GM10266 (cell line): ENCODE data around the gene NBPF1.
"Not testable (repeated sequence)": the region's sequence is repeated elsewhere in the genome, so short reads cannot be mapped to it uniquely, and the experiment has no call there.

Experiments
- DNase-seq: peaks from one replicate; pipeline ENCODE4 v3.0.0; 2012; ENCODE audit errors: extremely low spot score
- CTCF ChIP-seq: IDR thresholded peaks from 2 replicates; pipeline ENCODE4 v1.5.1; 2012; ENCODE audit warnings: mild to moderate bottlenecking, low read depth; ENCODE audit not compliant: control insufficient read depth, insufficient read depth; ENCODE audit errors: missing control alignments

The NBPF1 gene

DNA sequence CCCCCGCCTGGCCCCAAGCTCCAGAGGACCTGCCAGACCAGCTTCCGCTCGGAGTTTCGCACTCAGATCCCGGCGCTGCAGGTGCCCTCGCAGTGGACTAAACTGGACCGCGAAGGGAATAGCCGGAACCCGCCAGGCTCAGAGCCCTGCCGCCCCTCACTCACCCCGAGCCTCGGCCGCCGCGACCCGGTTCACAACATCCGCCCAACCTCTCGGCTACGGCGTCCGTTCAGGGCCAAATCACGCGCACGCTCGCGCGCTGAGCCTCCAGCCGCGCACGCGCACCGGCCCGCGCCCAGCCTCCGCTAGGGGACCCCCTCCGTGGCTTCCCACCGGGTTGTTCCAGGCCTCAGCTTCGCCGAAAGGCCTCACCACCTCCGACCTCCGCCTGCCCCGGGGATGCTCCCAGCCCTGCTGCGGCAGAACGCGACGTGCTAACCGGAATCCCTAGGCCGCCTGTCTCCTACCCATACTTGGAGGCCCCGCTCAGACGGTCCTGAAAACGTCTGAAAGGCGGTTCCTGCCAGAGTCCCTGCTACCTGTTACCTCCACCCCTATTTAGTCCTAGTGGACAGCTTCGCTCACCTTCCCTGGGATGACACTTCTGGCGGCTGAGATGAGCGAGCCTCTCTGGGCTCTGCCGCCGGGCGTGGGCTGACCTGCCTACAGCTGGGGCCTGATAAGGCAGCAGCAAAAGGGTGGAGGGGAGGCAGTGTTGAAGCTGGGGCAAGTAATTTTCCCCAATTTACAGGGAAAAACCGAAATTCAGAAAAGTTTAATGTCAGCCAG, 31.3 kb upstream of the NBPF1 start:
- peak; percentile 98 for DNase-seq
- peak; percentile 47 for TF ChIP-seq CTCF

- DNase-seq, result no peak
- TF ChIP-seq CTCF, result no peak
Observed at GRCh38 chr1:16644193-16644481, 30.8 kb upstream of the NBPF1 start.

GRCh38 chr1:16643476-16644192, 30.3 kb upstream of the NBPF1 start:
- DNase-seq, result not testable (repeated sequence)

DNA sequence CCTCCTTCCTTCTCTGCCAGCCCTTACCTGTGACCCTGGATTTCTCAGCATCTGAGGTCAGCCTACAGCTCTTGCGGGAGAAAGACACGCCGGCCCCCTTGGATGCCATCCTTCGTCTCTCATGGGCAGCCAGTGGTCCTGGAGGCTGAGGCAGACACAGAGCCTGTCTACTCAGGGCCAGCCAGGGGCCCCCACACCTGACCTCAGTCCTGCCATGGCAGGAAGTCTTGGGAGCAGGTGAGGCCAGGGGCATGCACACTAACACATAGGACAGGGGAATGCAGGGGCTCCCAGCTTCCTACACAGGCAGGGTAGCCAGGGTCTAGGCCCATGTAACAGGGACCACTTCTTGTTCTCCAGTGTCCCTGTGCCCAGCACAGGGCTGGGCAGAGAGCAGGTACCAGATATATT, 29.6 kb upstream of the NBPF1 start:
- DNase-seq, result not testable (repeated sequence)

DNA sequence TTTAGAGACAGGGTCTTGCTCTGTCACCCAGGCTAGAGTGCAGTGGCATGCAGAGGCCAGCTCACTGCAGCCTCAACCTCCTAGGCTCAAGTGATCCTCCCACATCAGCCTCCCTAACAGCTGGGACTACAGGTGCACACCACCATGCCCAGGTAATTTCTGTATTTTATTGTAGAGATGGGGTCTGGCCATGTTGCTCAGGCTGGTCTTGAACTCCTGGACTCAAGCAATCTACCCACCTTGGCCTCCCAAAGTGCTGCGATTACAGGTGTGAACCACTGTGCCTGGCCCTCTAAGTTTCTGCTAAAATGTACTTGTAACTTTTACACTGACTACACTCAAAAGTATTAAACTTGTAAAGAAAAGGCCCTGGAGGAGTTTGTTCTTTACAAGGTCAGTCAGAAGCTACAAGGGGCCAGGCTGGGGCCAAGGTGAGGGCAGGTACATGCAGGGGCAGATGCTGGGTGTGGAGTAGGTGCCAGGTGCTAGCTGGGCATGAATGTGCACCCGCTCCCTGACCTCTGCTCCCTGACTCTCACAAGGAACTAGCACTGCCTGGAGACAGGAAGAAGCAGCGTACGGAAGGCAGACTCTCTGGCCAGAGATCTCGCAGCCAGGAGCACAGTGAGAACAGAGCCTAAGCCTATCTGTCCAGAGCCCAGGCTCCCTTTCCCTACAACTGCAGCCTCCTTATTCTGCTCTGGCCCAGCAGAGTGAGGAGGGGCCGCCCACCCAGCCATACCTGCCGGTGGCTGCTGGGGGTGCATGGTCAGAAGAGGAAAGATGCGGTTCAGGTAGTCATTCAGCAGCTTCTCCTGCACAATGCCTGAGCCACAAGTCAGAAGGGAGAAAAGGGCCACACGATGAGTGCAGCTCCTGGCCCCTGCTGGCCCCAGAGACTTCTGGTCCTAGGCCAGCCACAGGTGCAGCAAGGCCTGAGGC, 28.9 kb upstream of the NBPF1 start:
- not testable (repeated sequence) for DNase-seq

GRCh38 chr1:16641159-16641975, 28.0 kb upstream of the NBPF1 start:
- DNase-seq, result not testable (repeated sequence)

GRCh38 chr1:16639091-16640031, 26.0 kb upstream of the NBPF1 start:
- DNase-seq, result not testable (repeated sequence)

DNA sequence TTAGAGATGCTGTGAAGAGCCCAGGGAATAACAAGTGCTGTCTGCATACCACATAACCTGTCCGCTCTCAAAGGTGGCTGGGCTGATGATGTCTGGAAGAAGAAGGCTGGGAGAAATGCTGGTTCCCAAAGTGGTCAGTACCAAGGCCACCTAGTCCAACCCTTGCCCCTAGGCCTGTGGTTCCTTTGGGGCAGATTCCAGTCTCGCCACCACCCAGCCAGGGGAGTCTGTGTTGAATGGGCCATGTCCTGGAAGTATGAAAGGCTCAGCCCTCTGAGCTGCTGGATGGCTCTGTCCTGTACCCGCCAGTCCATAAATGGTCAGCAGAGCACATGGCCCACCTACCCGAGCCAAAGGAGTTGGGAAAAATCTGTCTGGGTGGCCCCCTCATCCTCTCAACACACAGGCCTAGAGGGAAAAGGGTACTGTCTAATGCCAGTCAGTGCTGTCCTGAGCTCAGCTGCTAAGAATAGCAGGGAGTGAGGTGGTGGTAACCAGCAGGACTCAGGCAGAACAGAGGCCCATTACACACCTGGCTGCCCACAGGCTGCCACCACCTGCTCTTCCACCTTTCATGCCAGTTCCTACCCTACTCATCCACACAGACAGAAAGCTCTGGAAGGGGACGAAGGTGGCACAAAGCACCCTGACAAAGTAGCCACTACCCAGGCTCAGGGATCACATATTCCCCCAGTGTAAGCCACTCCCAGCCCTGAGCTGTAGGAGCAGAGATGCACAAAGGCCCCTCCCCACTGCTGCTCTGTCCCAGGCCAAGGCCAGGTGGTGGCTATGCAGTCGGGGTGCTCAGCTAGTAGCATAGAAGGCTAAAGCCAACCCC, 24.8 kb upstream of the NBPF1 start:
- DNase-seq, result not testable (repeated sequence)

- DNase-seq, result not testable (repeated sequence)
Observed at GRCh38 chr1:16636551-16637195, 23.3 kb upstream of the NBPF1 start.

GRCh38 chr1:16635959-16636358, 22.6 kb upstream of the NBPF1 start:
- not testable (repeated sequence) for DNase-seq

DNA sequence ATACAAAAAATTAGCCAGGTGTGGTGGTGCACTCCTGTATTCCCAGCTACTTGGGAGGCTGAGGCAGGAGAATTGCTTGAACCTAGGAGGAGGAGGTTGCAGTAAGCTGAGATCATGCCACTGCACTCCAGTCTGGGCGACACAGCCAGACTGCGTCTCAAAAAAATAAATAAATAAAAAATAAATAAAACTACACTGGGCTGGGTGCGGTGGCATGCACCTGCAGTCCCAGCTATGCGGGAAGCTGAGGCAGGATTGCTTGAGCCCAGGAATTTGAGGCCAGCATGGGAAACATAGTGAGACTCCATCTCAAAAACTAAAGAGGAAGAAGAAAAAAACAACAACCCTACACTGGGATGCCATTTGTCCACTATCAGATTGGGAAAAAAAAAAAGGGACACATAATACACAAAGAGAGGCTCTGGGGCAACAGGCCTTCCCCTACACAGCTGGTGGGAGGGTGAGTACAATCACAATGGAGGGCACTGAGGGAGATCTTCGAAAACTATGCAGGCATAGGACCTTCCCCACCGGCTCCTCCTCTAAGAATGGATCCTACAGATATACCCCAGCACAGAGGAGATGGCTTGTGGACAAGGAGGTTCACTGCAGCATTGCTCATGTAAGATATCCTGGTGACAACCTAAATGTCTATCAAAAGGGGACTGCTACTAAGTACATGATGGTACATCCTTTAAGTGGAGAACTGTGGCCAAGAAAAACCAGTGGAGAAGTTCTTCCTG, 20.3 kb upstream of the NBPF1 start:
- peak; percentile 39 for DNase-seq

- DNase-seq, result not testable (repeated sequence)
Observed at GRCh38 chr1:16632044-16632850, 18.9 kb upstream of the NBPF1 start.
